Activated naive CD4-positive, alpha-beta T cell treated with anti-CD3 and anti-CD28 coated beads, Interleukin-2, amount 50 U/mL, for 16 hours (primary cell): ENCODE results near the gene MAGI2.
"Not testable (repeated sequence)": the region's sequence is repeated elsewhere in the genome, so short reads cannot be mapped to it uniquely, and the experiment has no call there.

ENCODE experiments used
- DNase-seq: peaks from one replicate; pipeline ENCODE4 v3.0.0-alpha.2; 2020

The MAGI2 gene

GRCh38 chr7:79035858-79036257 lies 417.6 kb downstream of the MAGI2 start:
- DNase-seq, result no peak

GRCh38 chr7:79034730-79035129 lies 418.7 kb downstream of the MAGI2 start:
- no peak for DNase-seq

- not testable (repeated sequence) for DNase-seq
These were observed 433.8 kb downstream of the MAGI2 start for GRCh38 chr7:79019711-79020110.

- DNase-seq, result no peak
These were observed 441.5 kb downstream of the MAGI2 start for GRCh38 chr7:79011921-79012320.

GRCh38 chr7:79009647-79010046 lies 443.8 kb downstream of the MAGI2 start:
- DNase-seq, result no peak

- no peak for DNase-seq
These were observed 444.7 kb downstream of the MAGI2 start for GRCh38 chr7:79008786-79009185.

GRCh38 chr7:78996013-78996412 lies 457.5 kb downstream of the MAGI2 start:
- no peak for DNase-seq

GRCh38 chr7:78993341-78993740 lies 460.1 kb downstream of the MAGI2 start:
- DNase-seq, result no peak

- DNase-seq, result no peak
These were observed 468.0 kb downstream of the MAGI2 start for GRCh38 chr7:78985509-78985908.

GRCh38 chr7:78983483-78983882 lies 470.0 kb downstream of the MAGI2 start:
- no peak for DNase-seq

GRCh38 chr7:78970440-78970916 lies 483.0 kb downstream of the MAGI2 start:
- no peak for DNase-seq

GRCh38 chr7:78968951-78969350 lies 484.5 kb downstream of the MAGI2 start:
- no peak for DNase-seq

- not testable (repeated sequence) for DNase-seq
These were observed 485.9 kb downstream of the MAGI2 start for GRCh38 chr7:78967561-78967960.

GRCh38 chr7:78967046-78967445 lies 486.4 kb downstream of the MAGI2 start:
- DNase-seq, result no peak

- DNase-seq, result no peak
These were observed 494.0 kb downstream of the MAGI2 start for GRCh38 chr7:78959477-78959876.

GRCh38 chr7:78955329-78955728 lies 498.1 kb downstream of the MAGI2 start:
- no peak for DNase-seq

GRCh38 chr7:78953726-78954363 lies 499.6 kb downstream of the MAGI2 start:
- DNase-seq, result no peak

GRCh38 chr7:78953090-78953489 lies 500.4 kb downstream of the MAGI2 start:
- DNase-seq, result no peak

- DNase-seq, result no peak
These were observed 513.8 kb downstream of the MAGI2 start for GRCh38 chr7:78939669-78940068.

GRCh38 chr7:78924581-78924980 lies 528.9 kb downstream of the MAGI2 start:
- DNase-seq, result no peak

GRCh38 chr7:78912781-78913180 lies 540.7 kb downstream of the MAGI2 start:
- DNase-seq, result no peak

- DNase-seq, result no peak
These were observed 546.7 kb downstream of the MAGI2 start for GRCh38 chr7:78906735-78907134.

GRCh38 chr7:78905436-78905835 lies 548.0 kb downstream of the MAGI2 start:
- DNase-seq, result no peak

GRCh38 chr7:78904983-78905382 lies 548.5 kb downstream of the MAGI2 start:
- no peak for DNase-seq

- DNase-seq, result no peak
These were observed 551.9 kb downstream of the MAGI2 start for GRCh38 chr7:78901566-78901965.
